OCI-LY1 (cell line): ENCODE data around the gene BCAR3.

Experiments used
- CTCF ChIP-seq: fragments of 200-600 bp; sonication (generic), shearing (Covaris generic); IDR thresholded peaks from 2 replicates; pipeline ENCODE4 v1.5.1; 2017; ENCODE audit warnings: mild to moderate bottlenecking, antibody characterized with exemption, low read length, moderate library complexity, mixed read lengths
- EZH2 ChIP-seq: fragments of 200-600 bp; sonication (generic), shearing (Covaris generic); IDR thresholded peaks from 2 replicates; pipeline ENCODE4 v1.8.0; 2017; ENCODE audit warnings: borderline replicate concordance, mixed run types, mild to moderate bottlenecking, antibody characterized with exemption, low read length, moderate library complexity, mixed read lengths

- no peak for TF ChIP-seq EZH2
- TF ChIP-seq CTCF: no peak
Measured at GRCh38 chr1:93728480-93729131, 47.0 kb upstream of the BCAR3 start.
